Spinal cord (tissue), 4 donors: Measurements from ENCODE around the gene CHSY3. TPM values are rescaled to one million over a fixed set of nuclear protein-coding genes. Genes with fewer than 3 reads are reported as not detected.

Source experiments
- polyA plus RNA-seq, 2 donors: library from polyadenylated mRNA; unstranded; fragments of 120-200 nt; gene quantifications; one replicate each; pipeline ENCODE4 v1.2.1, GENCODE V29; 2013; ENCODE audit not compliant: insufficient read length in 2 of 2
- small RNA-seq: library from RNA; depleted of rRNA; stranded (forward); fragments of <200 nt; gene quantifications from one replicate; pipeline ENCODE3, GENCODE V24; 2014; ENCODE audit warnings: low replicate concordance
- total RNA-seq, 2 donors: library from RNA; depleted of rRNA in 1 of 2; stranded (reverse); fragments of 120-200 nt in 1 of 2; fragments of >200 nt in 1 of 2; gene quantifications; one replicate each; pipeline versions ENCODE4 v1.2.3 to v1.2.4, GENCODE V29; 2013 to 2014

The CHSY3 gene
- total and polyA plus RNA-seq, 4 donors = 4.3 to 13.7 (median 8.2) TPM

Small RNAs within 50 kb of the gene (small RNA-seq; reads per million reads assigned to genes)
- gene RNA5SP191 = 0.06 reads per million
- not detected for gene RNU6ATAC10P

Other genes with a start within 250 kb of the CHSY3 start
- gene MINAR2, start 156.4 kb upstream of the CHSY3 start, total RNA-seq = under 1 TPM; 0.10 to 0.11 TPM
- under 1 TPM; 0.46 to 0.47 TPM for gene MINAR2, start 156.4 kb upstream of the CHSY3 start, polyA plus RNA-seq